Thyroid gland (tissue), 4 donors: ENCODE measurements around the gene FAM180A. TPM values are rescaled to one million over a fixed set of nuclear protein-coding genes. Genes with fewer than 3 reads are reported as not detected.

ENCODE experiments used
- DNase-seq, 2 donors: peaks; one replicate each; pipeline ENCODE4 v3.0.0-alpha.2; 2019
- H3K27ac ChIP-seq, 3 donors: fragments of 200-600 bp; sonication (generic); 1 replicate in 2 of 3; 2 replicates in 1 of 3; pipeline ENCODE4 v1.5.1; 2016 to 2019; ENCODE audit warnings: mild to moderate bottlenecking in 1 of 3, moderate library complexity in 1 of 3
- H3K27me3 ChIP-seq: fragments of 200-600 bp; sonication (generic); one replicate; pipeline ENCODE4 v1.5.1; 2019
- H3K36me3 ChIP-seq, 2 donors: fragments of 200-600 bp; sonication (generic); one replicate each; pipeline ENCODE4 v1.5.1; 2016 to 2019
- H3K4me1 ChIP-seq, 2 donors: fragments of 200-600 bp; sonication (generic); one replicate each; pipeline ENCODE4 v1.5.1; 2017 to 2019
- H3K4me3 ChIP-seq, 3 donors: fragments of 200-600 bp; sonication (generic); replicated peaks in 1 of 3; 1 replicate in 2 of 3; 2 replicates in 1 of 3; pipeline ENCODE4 v1.5.1; 2016; ENCODE audit warnings: mild to moderate bottlenecking in 1 of 3
- H3K9me3 ChIP-seq: fragments of 200-600 bp; sonication (generic); one replicate; pipeline ENCODE4 v1.5.1; 2017
- CTCF ChIP-seq, 6 experiments: fragments of 200-600 bp in 3 of 6; fragments of 450-650 bp in 3 of 6; sonication (generic) in 3 of 6; IDR thresholded peaks; one replicate each; pipeline ENCODE4 v1.5.1; 2016 to 2019; ENCODE audit warnings: antibody characterized with exemption in 6 of 6, mild to moderate bottlenecking in 2 of 6, inconsistent platforms in 1 of 6, moderate library complexity in 1 of 6
- POLR2A ChIP-seq, 2 donors: fragments of 450-650 bp; IDR thresholded peaks; one replicate each; pipeline ENCODE4 v1.6.1; 2017; ENCODE audit warnings: antibody characterized with exemption in 2 of 2, mild to moderate bottlenecking in 2 of 2, moderate library complexity in 1 of 2
- WGBS, 2 donors: methylation state at CpG; one replicate each; pipeline ENCODE4 v1.1.5; 2017; 5-methylcytosine and 5-hydroxymethylcytosine counted together
- intact Hi-C: fragments of 100-400 bp; cut with DNase I; formaldehyde crosslinking; loops from one replicate; pipeline ENCODE4 v1.15.1; 2023
- total RNA-seq, 4 donors: library from RNA; depleted of rRNA; stranded (reverse); fragments of >200 nt; gene quantifications; one replicate each; pipeline ENCODE4 v1.2.3, GENCODE V29; 2016

The FAM180A gene
- total RNA-seq, 4 donors from 2014 or later: 2.7 to 5.0 (median 3.5) TPM

GRCh38 chr7:135681762-135682161 is 66.9 kb downstream of the FAM180A start:
- intact Hi-C loops: no loop called here
- peak; percentile 31 to 33 for DNase-seq
- Histone ChIP-seq H3K36me3 (no peaks in the 10 kb centered on the region), H3K4me1 (peaks cover 69 to 72% of the 10 kb centered on the region in 2 donors), H3K4me3 (no peak overlapping the region), H3K9me3 (no peaks in the 10 kb centered on the region), H3K27me3 (no peaks in the 10 kb centered on the region), H3K27ac (peak overlapping the region; percentile 70 to 94 (median 81))
- 38 to 51% methylated on average over 5 of the region's 5 CpGs for WGBS, 2 donors
- TF ChIP-seq CTCF (IDR thresholded peaks at IDR 0.05): no peak
- TF ChIP-seq POLR2A (IDR thresholded peaks at IDR 0.05): peak in 1 of 2 donors; percentile 30

Other genes with a start within 250 kb of the FAM180A start
- gene CNOT4, start 238.7 kb downstream of the FAM180A start, total RNA-seq: 10 to 100 TPM; 25.6 to 36.8 (median 29.3) TPM
- gene NUP205, start 190.9 kb downstream of the FAM180A start, total RNA-seq: 10 to 100 TPM; 33.1 to 37.1 (median 34.0) TPM
- 10 to 100 TPM; 28.2 to 42.2 (median 38.6) TPM for gene STMP1, start 86.3 kb downstream of the FAM180A start, total RNA-seq
- gene SLC13A4, start 20.6 kb downstream of the FAM180A start, total RNA-seq: under 1 TPM in 1 of 4 donors, not detected in 3; 0.20 TPM
- gene MTPN, start 228.5 kb upstream of the FAM180A start, total RNA-seq: 100 to 1,000 TPM; 116 to 128 (median 125) TPM